Ishikawa (cell line): ENCODE measurements around the gene HLCS.

Source experiments
- EP300 ChIP-seq: IDR thresholded peaks from 2 replicates; pipeline ENCODE4 v1.6.1; 2012; ENCODE audit warnings: borderline replicate concordance
- MAX ChIP-seq: IDR thresholded peaks from 2 replicates; pipeline ENCODE4 v1.6.1; 2012
- TAF1 ChIP-seq: IDR thresholded peaks from 2 replicates; pipeline ENCODE4 v1.6.1; 2012; ENCODE audit warnings: low read depth, mild to moderate bottlenecking
- TCF12 ChIP-seq: IDR thresholded peaks from 2 replicates; pipeline ENCODE4 v1.6.1; 2012; ENCODE audit warnings: low read depth
- YY1 ChIP-seq: IDR thresholded peaks from 2 replicates; pipeline ENCODE4 v1.6.1; 2012; ENCODE audit warnings: low read depth

GRCh38 chr21:36796070-36796469 is 170.4 kb downstream of the HLCS start:
- TF ChIP-seq MAX (no peak), TCF12 (no peak), TAF1 (no peak), EP300 (no peak), YY1 (no peak)
